ENCODE measurements around the gene ADAMTSL3. TPM values are rescaled to one million over a fixed set of nuclear protein-coding genes. Genes with fewer than 3 reads are reported as not detected.

ADAMTSL3 gene
- total and polyA plus RNA-seq, 2 of the 8 experiments (the other 6 are each of a cell fraction or from before 2014, with no cell fraction given) = 0.35 to 1.4 TPM

GRCh38 chr15:84006421-84006820 is 352.5 kb downstream of the ADAMTSL3 start:
- no peak overlapping the region for H2AK5ac ChIP-seq (ENCODE audit: low read depth, low read length)
- FAIRE-seq (no peak), DNase-seq (ENCODE audit: low read depth in 1 of 2, low spot score in 2 of 2) (no peak)
- no peak overlapping the region for H2BK15ac ChIP-seq (ENCODE audit: low read length)
- H3K18ac ChIP-seq (ENCODE audit: extremely low read depth, low read length) = no peak overlapping the region
- no peaks in the 10 kb centered on the region for H3K4me1 ChIP-seq (replicated peaks in 1 of 4; ENCODE audit: control insufficient read depth in 3 of 4, insufficient read depth in 4 of 4, low read length in 3 of 4)
- H4K20me1 ChIP-seq (replicated peaks in 1 of 2; ENCODE audit: control insufficient read depth in 1 of 2, insufficient read depth in 2 of 2, low read length in 2 of 2) = no peaks in the 10 kb centered on the region
- WGBS, 2 experiments (ENCODE audit: extremely low coverage in 1 of 2, insufficient coverage in 1 of 2, insufficient read length in 1 of 2, insufficient replicate concordance in 2 of 2, low coverage in 1 of 2, low lambda C conversion rate in 2 of 2, missing lambda C conversion rate in 1 of 2) = 88% methylated on average over 4 of the region's 4 CpGs; no CpG with 5 or more reads in 1 of the 2 experiments
- no peaks in the 10 kb centered on the region for H3K36me3 ChIP-seq (ENCODE audit: control insufficient read depth in 2 of 4, insufficient read depth in 4 of 4, low read length in 3 of 4)
- no peak overlapping the region for H3K9ac ChIP-seq (replicated peaks in 1 of 4; ENCODE audit: extremely low read depth in 1 of 4, low read depth in 3 of 4, low read length in 3 of 4)
- POLR2A ChIA-PET (ENCODE audit: partially characterized antibody) = no interaction called here
- no peak overlapping the region for H4K91ac ChIP-seq (replicated peaks; ENCODE audit: insufficient read length, low read length)
- H3K79me2 ChIP-seq (ENCODE audit: control insufficient read depth in 1 of 2, insufficient read depth in 2 of 2, low read length in 2 of 2) = no peaks in the 10 kb centered on the region
- no peak overlapping the region for H2BK12ac ChIP-seq (ENCODE audit: low read depth, low read length)
- no peaks in the 10 kb centered on the region for H3K27me3 ChIP-seq (replicated peaks in 1 of 4; ENCODE audit: control insufficient read depth in 3 of 4, extremely low read depth in 1 of 4, insufficient read depth in 3 of 4, low read length in 3 of 4)
- H3K9me3 ChIP-seq (ENCODE audit: insufficient read depth in 2 of 2, low read depth in 1 of 2, low read length in 1 of 2) = no peaks in the 10 kb centered on the region
- H3K56ac ChIP-seq (replicated peaks; ENCODE audit: insufficient read length, low read depth, low read length) = no peak overlapping the region
- no peak overlapping the region for H3K14ac ChIP-seq (ENCODE audit: insufficient read length)
- no peak overlapping the region for H4K5ac ChIP-seq (ENCODE audit: insufficient read length, low read depth, low read length)
- H2BK5ac ChIP-seq (ENCODE audit: low read depth, low read length) = no peak overlapping the region
- H3K23ac ChIP-seq (ENCODE audit: insufficient read length) = no peak overlapping the region
- no peak overlapping the region for H3K4ac ChIP-seq (replicated peaks; ENCODE audit: insufficient read length, low read depth, low read length)
- H3K4me3 ChIP-seq (ENCODE audit: extremely low read depth in 1 of 4, insufficient read depth in 2 of 4, low read depth in 3 of 4, low read length in 4 of 4) = no peak overlapping the region
- TF ChIP-seq CHD2 (IDR thresholded peaks at IDR 0.05; ENCODE audit: low read length) (no peak), RAD21 (IDR thresholded peaks at IDR 0.05 in 1 of 2, conservative IDR thresholded peaks at IDR 0.05 in 1 of 2; ENCODE audit: low read depth in 2 of 2, low read length in 2 of 2) (no peak), RFX5 (IDR thresholded peaks at IDR 0.05; ENCODE audit: borderline replicate concordance, low read depth, low read length) (no peak), GTF2F1 (IDR thresholded peaks at IDR 0.05; ENCODE audit: borderline replicate concordance, low read depth, low read length) (no peak), JUND (IDR thresholded peaks at IDR 0.05; ENCODE audit: low read length) (no peak), POU5F1 (IDR thresholded peaks at IDR 0.05; ENCODE audit: low read depth, low read length) (no peak), RBBP5 (IDR thresholded peaks at IDR 0.05; ENCODE audit: borderline replicate concordance, low read depth, low read length) (no peak), BACH1 (IDR thresholded peaks at IDR 0.05; ENCODE audit: low read length) (no peak), CBX5 (IDR thresholded peaks at IDR 0.05; ENCODE audit: low read depth, low read length) (no peak), RXRA (IDR thresholded peaks at IDR 0.05; ENCODE audit: insufficient read depth, low read depth, low read length) (no peak), ASH2L (IDR thresholded peaks at IDR 0.05; ENCODE audit: low read length) (no peak)
- H2BK20ac ChIP-seq (ENCODE audit: low read length) = no peak overlapping the region
- H3K23me2 ChIP-seq (ENCODE audit: low read depth, low read length) = no peaks in the 10 kb centered on the region
- H2AFZ ChIP-seq (ENCODE audit: low read length) = no peak overlapping the region
- no peak overlapping the region for H2BK120ac ChIP-seq (replicated peaks; ENCODE audit: low read depth, low read length)
- H4K8ac ChIP-seq (ENCODE audit: extremely low read depth, insufficient read depth, low read length) = no peak overlapping the region
- CTCF ChIA-PET (ENCODE audit: partially characterized antibody) = interaction anchor here (0.8 to 2.4 kb wide), 2 partner anchors 10 to 29 kb away, joined by 3 to 6 read pairs; no protein-coding TSS in a partner anchor
- no peak overlapping the region for H3K4me2 ChIP-seq (ENCODE audit: insufficient read depth in 1 of 2, low read depth in 2 of 2, low read length in 2 of 2)
- H3K27ac ChIP-seq (ENCODE audit: low read depth, low read length) = no peak overlapping the region
- H3K79me1 ChIP-seq (ENCODE audit: low read depth, low read length) = no peaks in the 10 kb centered on the region
